Measurements from ENCODE around the gene THOP1. TPM values are rescaled to one million over a fixed set of nuclear protein-coding genes. Genes with fewer than 3 reads are reported as not detected.

THOP1 gene
- total RNA-seq, 1 donor from 2014 or later = 29.3 TPM

- ATAC-seq = peak; percentile 6
- peaks cover 52% of the 10 kb centered on the region for H3K36me3 ChIP-seq
Measured at GRCh38 chr19:2768365-2769132, 16.8 kb upstream of the THOP1 start.

GRCh38 chr19:2769218-2769617 lies 16.1 kb upstream of the THOP1 start:
- H3K27ac ChIP-seq = no peak overlapping the region
- peaks cover 8% of the 10 kb centered on the region for H3K4me1 ChIP-seq
- DNase-seq (no peak), ATAC-seq (no peak)
- no peaks in the 10 kb centered on the region for H3K9me3 ChIP-seq
- H3K36me3 ChIP-seq = peaks cover 45% of the 10 kb centered on the region
- H3K4me3 ChIP-seq = no peak overlapping the region
- no peaks in the 10 kb centered on the region for H3K27me3 ChIP-seq
- intact Hi-C loops (cut with DNase I) = loop anchor here (10.0 kb wide), 1 partner anchor 124 kb away; no protein-coding TSS in a partner anchor
- TF ChIP-seq, protein P1, sequence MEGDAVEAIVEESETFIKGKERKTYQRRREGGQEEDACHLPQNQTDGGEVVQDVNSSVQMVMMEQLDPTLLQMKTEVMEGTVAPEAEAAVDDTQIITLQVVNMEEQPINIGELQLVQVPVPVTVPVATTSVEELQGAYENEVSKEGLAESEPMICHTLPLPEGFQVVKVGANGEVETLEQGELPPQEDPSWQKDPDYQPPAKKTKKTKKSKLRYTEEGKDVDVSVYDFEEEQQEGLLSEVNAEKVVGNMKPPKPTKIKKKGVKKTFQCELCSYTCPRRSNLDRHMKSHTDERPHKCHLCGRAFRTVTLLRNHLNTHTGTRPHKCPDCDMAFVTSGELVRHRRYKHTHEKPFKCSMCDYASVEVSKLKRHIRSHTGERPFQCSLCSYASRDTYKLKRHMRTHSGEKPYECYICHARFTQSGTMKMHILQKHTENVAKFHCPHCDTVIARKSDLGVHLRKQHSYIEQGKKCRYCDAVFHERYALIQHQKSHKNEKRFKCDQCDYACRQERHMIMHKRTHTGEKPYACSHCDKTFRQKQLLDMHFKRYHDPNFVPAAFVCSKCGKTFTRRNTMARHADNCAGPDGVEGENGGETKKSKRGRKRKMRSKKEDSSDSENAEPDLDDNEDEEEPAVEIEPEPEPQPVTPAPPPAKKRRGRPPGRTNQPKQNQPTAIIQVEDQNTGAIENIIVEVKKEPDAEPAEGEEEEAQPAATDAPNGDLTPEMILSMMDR (IDR thresholded peaks at IDR 0.05) = no peak

More at GRCh38 chr19:2768365-2769132, 16.8 kb upstream of the THOP1 start:
- TF ChIP-seq, protein P1 (IDR thresholded peaks at IDR 0.05) = no peak
- no peak overlapping the region for H3K27ac ChIP-seq
- H3K9me3 ChIP-seq = no peaks in the 10 kb centered on the region
- no peak for DNase-seq
- H3K4me3 ChIP-seq = no peak overlapping the region
- intact Hi-C loops (cut with DNase I) = loop anchor here (10.0 kb wide), 1 partner anchor 124 kb away; no protein-coding TSS in a partner anchor
- peaks cover 8% of the 10 kb centered on the region for H3K4me1 ChIP-seq
- H3K27me3 ChIP-seq = no peaks in the 10 kb centered on the region

DNA sequence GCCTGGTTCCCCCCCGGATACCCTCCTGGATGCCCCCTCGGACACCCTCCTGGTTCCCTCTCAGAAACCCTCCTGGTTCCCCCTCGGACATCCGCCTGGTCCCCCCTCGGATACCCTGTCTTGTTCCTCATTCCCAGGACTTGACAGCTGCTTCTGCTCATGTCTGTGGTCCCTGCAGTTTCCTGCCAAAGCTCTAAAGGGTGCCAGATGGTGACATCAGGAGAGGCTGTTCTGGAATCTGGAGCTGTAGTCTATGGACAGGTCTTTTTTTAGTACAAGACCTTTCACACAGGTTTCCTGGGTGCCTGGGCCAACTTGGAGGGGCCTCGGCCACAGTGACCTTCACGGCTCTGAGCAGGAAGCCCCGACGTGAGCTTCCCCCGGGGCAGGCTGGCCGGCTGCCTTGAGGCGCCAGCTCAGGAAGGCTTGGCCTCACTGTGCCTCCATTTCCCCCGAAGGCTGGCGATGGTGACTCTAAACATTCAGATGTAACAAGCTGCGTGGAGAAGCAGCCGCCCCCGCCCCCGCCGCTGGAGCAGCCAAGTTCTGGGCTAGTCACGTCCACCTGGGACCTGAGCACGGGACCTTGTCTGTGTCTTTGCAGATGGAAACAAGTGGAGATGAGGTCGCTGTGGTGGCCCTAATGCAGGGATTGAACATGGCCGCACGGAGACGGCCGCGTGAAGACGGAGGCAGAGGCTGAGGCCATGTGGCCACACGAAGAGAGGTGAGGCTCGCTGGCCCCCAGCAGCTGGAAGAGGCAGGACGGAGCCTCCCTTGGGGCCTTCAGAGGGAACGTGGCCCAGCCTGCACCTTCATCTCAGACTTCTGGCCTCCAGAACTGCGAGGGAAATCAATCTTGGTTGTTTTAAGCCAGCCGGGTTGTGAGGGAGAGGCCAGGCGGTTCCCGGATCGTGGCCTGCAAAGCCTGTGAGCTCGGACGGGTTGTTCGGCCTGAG lies 15.0 kb upstream of the THOP1 start:
- peak overlapping the region; percentile 14 for H3K27ac ChIP-seq
- H3K4me3 ChIP-seq = no peak overlapping the region
- TF ChIP-seq, protein P1 (IDR thresholded peaks at IDR 0.05) = no peak
- H3K27me3 ChIP-seq = no peaks in the 10 kb centered on the region
- DNase-seq (no peak), ATAC-seq (peak; percentile 45)
- H3K36me3 ChIP-seq = peaks cover 34% of the 10 kb centered on the region
- no peaks in the 10 kb centered on the region for H3K9me3 ChIP-seq
- intact Hi-C loops (cut with DNase I) = no loop called here
- H3K4me1 ChIP-seq = peaks cover 14% of the 10 kb centered on the region

DNA sequence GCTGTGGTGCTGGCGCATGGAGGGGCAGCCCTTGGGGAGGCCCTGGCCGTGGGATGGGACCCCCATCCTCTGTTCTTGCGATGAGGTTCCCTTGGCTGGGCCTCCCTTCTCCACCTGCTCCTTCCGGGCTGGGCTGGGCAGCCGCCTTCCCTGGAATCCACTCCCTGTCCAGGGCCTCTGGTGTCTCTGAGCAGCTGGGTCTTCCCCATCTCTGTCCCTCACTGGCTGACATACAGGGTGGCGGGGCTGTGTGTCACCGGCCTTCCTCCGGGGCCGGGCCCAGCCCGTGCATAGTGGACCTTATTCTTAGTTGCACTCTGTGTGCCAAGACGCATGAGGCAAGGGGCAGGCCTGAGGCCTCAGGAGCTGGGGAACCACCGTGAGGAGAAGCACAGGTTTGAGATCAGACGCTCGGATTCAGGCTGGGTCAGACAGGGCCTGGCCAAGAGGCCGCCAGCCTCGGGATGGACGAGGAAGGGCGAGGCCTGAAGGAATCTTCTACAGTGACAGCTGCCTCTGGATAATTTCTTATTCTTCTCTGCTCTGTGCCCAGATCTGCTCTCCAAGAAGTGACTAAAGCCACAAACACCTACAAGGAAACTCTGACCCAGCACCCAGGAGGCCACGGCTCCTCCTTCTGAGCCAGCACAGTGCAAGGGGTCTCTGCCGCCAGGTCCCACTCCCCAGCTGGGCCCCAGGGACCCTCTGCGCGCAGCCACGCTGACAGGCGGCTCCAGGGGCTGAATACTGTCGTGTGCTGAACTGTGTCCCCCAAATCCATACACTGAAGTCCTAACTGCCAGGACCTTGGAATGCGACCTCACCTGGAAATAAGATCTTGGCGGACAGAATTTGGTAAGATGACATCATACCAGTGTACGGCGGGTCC lies 13.3 kb upstream of the THOP1 start:
- H3K27me3 ChIP-seq = no peaks in the 10 kb centered on the region
- no peak overlapping the region for H3K27ac ChIP-seq
- DNase-seq (no peak), ATAC-seq (no peak)
- intact Hi-C loops (cut with DNase I) = no loop called here
- peaks cover 18% of the 10 kb centered on the region for H3K4me1 ChIP-seq
- H3K36me3 ChIP-seq = peaks cover 17% of the 10 kb centered on the region
- TF ChIP-seq, protein P1 (IDR thresholded peaks at IDR 0.05) = no peak
- no peak overlapping the region for H3K4me3 ChIP-seq
- no peaks in the 10 kb centered on the region for H3K9me3 ChIP-seq

All from upper lobe of right lung (tissue), 1 donor.